IPS-18c (cell line): ENCODE data around the gene DAPK2.

Experiments used
- H3K4me3 ChIP-seq: 2 replicates; pipeline ENCODE4 v1.7.0; 2013; ENCODE audit warnings: low read depth, mild to moderate bottlenecking, low read length, moderate library complexity; ENCODE audit not compliant: insufficient read depth
- H3K9me3 ChIP-seq: one replicate; pipeline ENCODE4 v1.6.1; 2013; ENCODE audit warnings: mild to moderate bottlenecking, low read length, moderate library complexity; ENCODE audit not compliant: control insufficient read depth, insufficient read depth

DAPK2 gene

GRCh38 chr15:63918901-63919348, 127.4 kb downstream of the DAPK2 start:
- H3K4me3 ChIP-seq: no peak overlapping the region
- H3K9me3 ChIP-seq: no peaks in the 10 kb centered on the region

- Histone ChIP-seq H3K9me3 (no peaks in the 10 kb centered on the region), H3K4me3 (no peak overlapping the region)
Measured at GRCh38 chr15:63918317-63918672, 128.0 kb downstream of the DAPK2 start.

GRCh38 chr15:63917588-63918316, 128.5 kb downstream of the DAPK2 start:
- Histone ChIP-seq H3K4me3 (no peak overlapping the region), H3K9me3 (no peaks in the 10 kb centered on the region)

GRCh38 chr15:63915873-63916771, 130.2 kb downstream of the DAPK2 start:
- Histone ChIP-seq H3K9me3 (no peaks in the 10 kb centered on the region), H3K4me3 (no peak overlapping the region)

GRCh38 chr15:63915209-63915872, 130.9 kb downstream of the DAPK2 start:
- Histone ChIP-seq H3K4me3 (no peak overlapping the region), H3K9me3 (no peaks in the 10 kb centered on the region)

- Histone ChIP-seq H3K4me3 (no peak overlapping the region), H3K9me3 (no peaks in the 10 kb centered on the region)
Measured at GRCh38 chr15:63913786-63914315, 132.4 kb downstream of the DAPK2 start.

GRCh38 chr15:63913336-63913735, 132.9 kb downstream of the DAPK2 start:
- H3K9me3 ChIP-seq: no peaks in the 10 kb centered on the region
- no peak overlapping the region for H3K4me3 ChIP-seq

- no peak overlapping the region for H3K4me3 ChIP-seq
Measured at GRCh38 chr15:63912061-63912615, 134.1 kb downstream of the DAPK2 start.

GRCh38 chr15:63911160-63911559, 135.1 kb downstream of the DAPK2 start:
- peaks cover 2% of the 10 kb centered on the region for H3K9me3 ChIP-seq
- no peak overlapping the region for H3K4me3 ChIP-seq

More at GRCh38 chr15:63912061-63912615, 134.1 kb downstream of the DAPK2 start:
- H3K9me3 ChIP-seq: no peaks in the 10 kb centered on the region

GRCh38 chr15:63909819-63910437, 136.4 kb downstream of the DAPK2 start:
- peaks cover 2% of the 10 kb centered on the region for H3K9me3 ChIP-seq
- H3K4me3 ChIP-seq: no peak overlapping the region

- peaks cover 2% of the 10 kb centered on the region for H3K9me3 ChIP-seq
- no peak overlapping the region for H3K4me3 ChIP-seq
Measured at GRCh38 chr15:63908991-63909390, 137.3 kb downstream of the DAPK2 start.

- no peak overlapping the region for H3K4me3 ChIP-seq
- peaks cover 2% of the 10 kb centered on the region for H3K9me3 ChIP-seq
Measured at GRCh38 chr15:63908281-63908680, 138.0 kb downstream of the DAPK2 start.

- Histone ChIP-seq H3K9me3 (peaks cover 2% of the 10 kb centered on the region), H3K4me3 (no peak overlapping the region)
Measured at GRCh38 chr15:63907521-63907920, 138.8 kb downstream of the DAPK2 start.

- Histone ChIP-seq H3K9me3 (peaks cover 2% of the 10 kb centered on the region), H3K4me3 (no peak overlapping the region)
Measured at GRCh38 chr15:63906266-63906584, 140.1 kb downstream of the DAPK2 start.

GRCh38 chr15:63905558-63906265, 140.6 kb downstream of the DAPK2 start:
- Histone ChIP-seq H3K4me3 (no peak overlapping the region), H3K9me3 (peaks cover 2% of the 10 kb centered on the region)

GRCh38 chr15:63905131-63905530, 141.2 kb downstream of the DAPK2 start:
- peaks cover 2% of the 10 kb centered on the region for H3K9me3 ChIP-seq
- no peak overlapping the region for H3K4me3 ChIP-seq
